Spleen (tissue), 7 donors: Measurements from ENCODE around the gene NSFL1C.

Experiments
- CTCF ChIP-seq, 11 experiments: fragments of 200-600 bp in 7 of 11; fragments of 450-650 bp in 4 of 11; sonication (generic) in 4 of 11; IDR thresholded peaks in 8 of 11; conservative IDR thresholded peaks in 3 of 11; 1 replicate in 7 of 11; 2 replicates in 4 of 11; pipeline versions ENCODE4 v1.4.0 to v1.8.0; 2016 to 2021; ENCODE audit warnings: antibody characterized with exemption in 11 of 11, inconsistent platforms in 4 of 11, mild to moderate bottlenecking in 1 of 11
- POLR2A ChIP-seq, 3 donors: fragments of 450-650 bp; IDR thresholded peaks; one replicate each; pipeline ENCODE4 v1.5.1; 2017; ENCODE audit warnings: antibody characterized with exemption in 3 of 3, mild to moderate bottlenecking in 1 of 3
- POLR2AphosphoS5 ChIP-seq, 3 donors: sonication (generic); formaldehyde crosslinking; IDR thresholded peaks; one replicate each; pipeline ENCODE4 v1.5.1; 2017; ENCODE audit warnings: antibody characterized with exemption in 3 of 3
- donor health status: DM: no; HTN: no; CAD: no; lungs with moderate emphysema.
- donor health status: DM: no; HTN: no; CAD: no.
- donor health status: DM: no; HTN: no; CAD: no.

- no peak for TF ChIP-seq CTCF (IDR thresholded peaks at IDR 0.05 in 8 of 11, conservative IDR thresholded peaks at IDR 0.05 in 3 of 11)
- no peak for TF ChIP-seq POLR2A (IDR thresholded peaks at IDR 0.05)
- TF ChIP-seq POLR2AphosphoS5 (IDR thresholded peaks at IDR 0.05), result no peak
Observed at GRCh38 chr20:1462001-1462400, 4.6 kb downstream of the NSFL1C start.
